ENCODE measurements around the gene MYL3.

DNA sequence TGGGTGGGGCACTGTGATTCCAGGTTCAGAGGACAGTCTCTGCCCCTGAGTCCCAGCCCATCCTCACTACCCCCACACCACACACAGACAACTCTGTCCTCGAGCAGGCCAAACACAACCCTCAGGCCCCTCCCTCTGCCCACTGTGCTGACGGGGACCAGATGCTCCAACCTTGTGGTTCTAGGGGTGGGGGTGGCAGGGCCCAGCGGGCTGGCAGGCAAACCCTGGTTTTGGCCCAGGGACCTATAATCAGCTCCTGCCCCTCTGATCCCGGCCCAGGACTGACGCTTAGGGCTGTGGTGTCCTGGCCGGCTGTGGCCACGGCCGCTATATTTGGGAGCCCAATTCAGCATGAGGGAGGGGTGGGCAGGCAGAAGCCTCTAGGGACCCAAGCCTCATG lies 5.0 kb upstream of the MYL3 start:
- TF ChIP-seq, protein P1, sequence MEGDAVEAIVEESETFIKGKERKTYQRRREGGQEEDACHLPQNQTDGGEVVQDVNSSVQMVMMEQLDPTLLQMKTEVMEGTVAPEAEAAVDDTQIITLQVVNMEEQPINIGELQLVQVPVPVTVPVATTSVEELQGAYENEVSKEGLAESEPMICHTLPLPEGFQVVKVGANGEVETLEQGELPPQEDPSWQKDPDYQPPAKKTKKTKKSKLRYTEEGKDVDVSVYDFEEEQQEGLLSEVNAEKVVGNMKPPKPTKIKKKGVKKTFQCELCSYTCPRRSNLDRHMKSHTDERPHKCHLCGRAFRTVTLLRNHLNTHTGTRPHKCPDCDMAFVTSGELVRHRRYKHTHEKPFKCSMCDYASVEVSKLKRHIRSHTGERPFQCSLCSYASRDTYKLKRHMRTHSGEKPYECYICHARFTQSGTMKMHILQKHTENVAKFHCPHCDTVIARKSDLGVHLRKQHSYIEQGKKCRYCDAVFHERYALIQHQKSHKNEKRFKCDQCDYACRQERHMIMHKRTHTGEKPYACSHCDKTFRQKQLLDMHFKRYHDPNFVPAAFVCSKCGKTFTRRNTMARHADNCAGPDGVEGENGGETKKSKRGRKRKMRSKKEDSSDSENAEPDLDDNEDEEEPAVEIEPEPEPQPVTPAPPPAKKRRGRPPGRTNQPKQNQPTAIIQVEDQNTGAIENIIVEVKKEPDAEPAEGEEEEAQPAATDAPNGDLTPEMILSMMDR (IDR thresholded peaks at IDR 0.05): no peak
- TF ChIP-seq POLR2A (IDR thresholded peaks at IDR 0.05): no peak
